ENCODE data around the gene CDKN1A.
"Not testable (repeated sequence)": the region's sequence is repeated elsewhere in the genome, so short reads cannot be mapped to it uniquely, and the experiment has no call there.

The CDKN1A gene

DNA sequence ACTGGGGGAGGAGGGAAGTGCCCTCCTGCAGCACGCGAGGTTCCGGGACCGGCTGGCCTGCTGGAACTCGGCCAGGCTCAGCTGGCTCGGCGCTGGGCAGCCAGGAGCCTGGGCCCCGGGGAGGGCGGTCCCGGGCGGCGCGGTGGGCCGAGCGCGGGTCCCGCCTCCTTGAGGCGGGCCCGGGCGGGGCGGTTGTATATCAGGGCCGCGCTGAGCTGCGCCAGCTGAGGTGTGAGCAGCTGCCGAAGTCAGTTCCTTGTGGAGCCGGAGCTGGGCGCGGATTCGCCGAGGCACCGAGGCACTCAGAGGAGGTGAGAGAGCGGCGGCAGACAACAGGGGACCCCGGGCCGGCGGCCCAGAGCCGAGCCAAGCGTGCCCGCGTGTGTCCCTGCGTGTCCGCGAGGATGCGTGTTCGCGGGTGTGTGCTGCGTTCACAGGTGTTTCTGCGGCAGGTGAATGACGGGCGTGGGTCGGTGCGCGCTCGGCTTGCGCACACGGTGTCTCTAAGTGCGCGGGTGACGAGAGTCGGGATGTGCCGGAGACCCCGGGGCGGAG lies at the start of gene CDKN1A:
Gene CDKN1A, plus strand, starts transcription at position 227 of the 555 bp plus-strand sequence. CDS start 5,388 bp downstream, outside the sequence.
- peak; percentile 75 for DNase-seq

DNA sequence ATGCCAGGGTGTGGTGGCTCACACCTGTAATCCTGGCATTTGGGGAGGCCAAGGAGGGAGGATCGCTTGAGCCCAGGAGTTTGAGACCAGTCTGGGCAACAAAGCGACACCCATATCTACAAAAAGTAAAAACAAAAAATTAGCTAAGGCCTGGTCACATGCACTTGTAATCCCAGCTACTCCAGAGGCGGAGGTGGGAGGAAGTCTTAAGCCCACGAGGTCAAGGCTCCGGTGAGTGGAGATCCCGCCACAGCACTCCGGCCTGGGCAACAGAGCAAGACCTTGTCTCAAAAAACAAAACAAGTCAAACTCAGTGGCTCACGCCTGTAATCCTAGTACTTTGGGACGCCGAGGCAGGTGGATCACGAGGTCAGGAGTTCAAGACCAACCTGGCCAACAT lies 48.7 kb upstream of the CDKN1A start:
- no peak for DNase-seq

DNA sequence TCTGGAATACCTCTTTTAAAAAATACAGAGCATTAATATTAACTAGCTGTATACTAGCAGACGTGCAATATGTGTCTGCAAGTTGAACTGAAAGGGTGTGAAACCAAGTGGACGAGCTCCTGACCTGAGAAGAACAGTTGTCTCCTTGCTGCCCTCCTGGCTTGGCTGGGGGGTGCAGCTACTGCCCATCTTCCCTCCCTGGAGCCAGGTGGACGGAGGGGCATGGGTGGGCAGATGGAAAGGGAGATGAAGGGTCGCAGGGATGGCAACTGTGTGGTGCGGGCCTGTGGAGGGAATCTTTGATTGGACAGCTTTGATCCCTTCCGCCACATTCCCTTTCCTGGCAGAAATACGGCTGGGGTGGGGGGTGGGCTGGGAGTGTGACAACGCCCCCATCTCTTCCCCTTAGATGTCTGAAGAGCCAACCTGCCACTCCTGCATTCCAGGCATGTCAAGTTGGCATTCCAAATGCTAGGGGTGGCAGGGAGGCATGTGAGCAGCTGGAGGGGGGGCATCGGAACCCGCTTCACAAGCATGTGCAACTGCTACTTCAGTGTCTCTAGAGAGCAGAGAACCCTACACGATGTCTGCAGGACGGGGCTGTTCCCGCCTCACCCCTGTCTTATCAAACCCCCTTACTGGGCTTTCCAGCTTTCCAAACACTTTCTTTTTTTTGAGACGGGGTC lies 47.0 kb upstream of the CDKN1A start:
- no peak for DNase-seq

DNA sequence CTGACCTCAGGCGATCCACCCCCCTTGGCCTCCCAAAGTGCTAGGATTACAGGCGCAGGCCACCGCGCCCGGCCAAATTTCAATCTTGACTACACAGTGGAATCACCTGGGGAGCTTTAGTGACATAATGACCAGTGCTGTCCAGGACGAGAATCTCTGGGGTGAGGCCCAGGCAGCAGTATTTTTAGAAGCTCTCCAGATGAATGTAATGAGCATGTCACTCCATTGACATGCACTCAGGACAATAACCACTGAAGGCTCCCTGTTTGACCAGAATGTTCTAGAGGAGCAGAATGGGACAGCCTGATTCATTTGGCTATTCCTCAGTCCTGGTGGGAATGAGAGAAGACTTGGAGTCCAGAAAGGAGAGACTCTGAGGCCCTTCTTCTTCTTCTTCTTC lies 45.1 kb upstream of the CDKN1A start:
- DNase-seq: no peak

DNA sequence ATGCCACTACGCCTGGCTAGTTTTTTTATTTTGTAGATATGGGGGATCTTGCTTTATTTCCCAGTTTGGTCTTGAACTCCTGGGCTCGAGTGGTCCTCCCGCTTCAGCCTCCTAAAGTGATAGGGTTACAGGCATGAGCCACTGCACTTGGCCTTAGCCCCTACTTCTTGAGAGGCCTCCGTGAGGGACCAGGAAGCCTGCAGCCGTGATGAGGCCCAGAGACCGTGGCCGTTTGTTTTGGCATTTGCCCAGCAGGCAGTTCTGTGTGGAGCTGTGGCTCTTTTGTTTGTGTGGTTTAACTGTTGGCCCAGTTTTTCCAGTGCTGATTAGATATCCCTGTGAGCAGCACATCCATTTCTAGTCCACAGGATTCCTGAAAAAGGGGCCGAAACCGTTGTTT lies 44.6 kb upstream of the CDKN1A start:
- DNase-seq: no peak

DNA sequence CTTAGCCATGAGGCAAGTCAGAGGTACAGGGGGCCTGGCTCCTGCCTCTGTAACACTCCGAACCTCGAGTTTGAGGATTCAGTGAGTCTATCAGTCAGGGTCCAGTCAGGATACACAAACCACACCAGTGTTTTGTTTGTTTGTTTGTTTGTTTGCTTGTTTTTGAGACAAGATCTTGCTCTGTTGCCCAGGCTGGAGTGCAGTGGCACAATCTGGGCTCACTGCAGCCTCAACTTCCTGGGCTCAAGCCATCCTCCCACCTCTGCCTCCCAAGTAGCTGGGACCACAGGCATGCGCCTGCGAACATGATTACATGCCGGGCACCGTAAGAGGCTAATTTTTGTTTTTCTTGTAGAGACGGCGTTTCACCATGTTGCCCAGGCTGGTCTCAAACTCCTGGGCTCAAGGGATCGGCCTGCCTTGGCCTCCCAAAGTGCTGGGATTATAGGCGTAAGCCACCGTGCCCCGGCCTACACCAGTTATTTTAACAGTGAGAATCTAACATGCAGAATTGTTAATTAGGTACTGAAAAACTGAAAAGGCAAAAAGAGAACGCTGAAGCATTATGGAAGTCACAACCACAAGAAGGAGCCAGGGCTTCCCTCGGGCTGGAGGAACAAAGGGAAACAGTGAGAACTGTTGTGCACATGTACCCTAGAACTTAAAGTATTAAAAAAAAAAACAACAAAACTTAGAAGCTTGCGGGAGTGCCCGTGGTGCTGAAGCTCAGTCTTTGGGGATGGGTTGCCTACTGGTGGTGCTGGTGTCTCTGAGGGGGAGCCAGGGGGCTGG lies 44.0 kb upstream of the CDKN1A start:
- DNase-seq: no peak

DNA sequence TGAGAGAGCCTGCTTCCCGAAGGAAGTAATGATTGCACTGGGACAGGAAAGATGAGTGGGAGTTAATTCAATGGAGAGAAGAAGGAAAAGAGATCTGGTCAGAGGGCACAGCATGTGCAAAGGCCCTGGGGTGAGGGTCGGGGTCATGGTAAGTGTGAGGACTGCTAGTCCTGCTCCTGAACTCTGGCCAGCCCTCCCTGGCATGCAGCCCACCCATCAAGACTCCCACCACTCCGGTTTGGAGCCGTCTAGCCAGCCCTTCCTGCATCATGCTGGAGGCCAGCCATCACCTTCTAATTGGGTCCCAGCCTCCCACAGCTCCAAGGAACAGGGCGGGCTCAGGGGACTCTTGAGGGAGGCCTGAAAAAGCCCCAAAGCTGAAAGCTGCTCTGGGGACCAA lies 42.2 kb upstream of the CDKN1A start:
- DNase-seq: no peak

DNA sequence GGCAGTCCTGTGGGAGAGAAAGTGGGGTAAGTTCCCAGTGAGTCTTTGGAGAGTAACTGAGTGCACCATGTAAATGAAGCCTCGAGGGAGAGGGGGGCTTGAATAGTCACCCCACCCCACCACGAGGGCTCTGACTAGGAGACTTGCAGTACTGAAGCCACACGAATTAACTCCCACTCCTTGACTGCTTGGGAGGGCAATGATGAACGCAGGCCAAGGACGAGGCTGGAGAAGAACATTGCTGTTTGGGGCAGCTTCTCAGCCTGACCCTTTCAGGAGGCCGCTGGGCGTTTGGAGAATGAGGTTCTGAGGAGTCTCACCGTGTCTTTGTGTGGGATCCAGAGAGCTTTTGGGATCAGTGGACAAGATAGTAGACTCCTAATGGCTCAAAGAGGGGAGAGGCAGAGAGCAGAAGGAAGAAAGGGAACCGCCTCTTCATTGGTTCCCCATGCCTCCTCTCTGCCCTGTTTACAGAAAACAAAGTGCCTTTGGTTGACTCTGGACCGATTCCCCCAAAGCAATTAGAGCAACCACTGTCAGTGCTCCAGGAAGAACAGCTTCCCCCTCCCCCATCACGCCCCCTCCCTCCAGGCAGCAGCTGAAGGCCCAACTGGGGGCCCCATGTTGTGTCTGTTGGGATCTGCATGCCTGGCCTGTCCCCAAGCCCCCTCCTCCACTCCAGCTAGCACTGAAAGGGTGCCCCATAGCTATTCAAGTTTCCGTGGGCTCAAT lies 41.7 kb upstream of the CDKN1A start:
- no peak for DNase-seq

DNA sequence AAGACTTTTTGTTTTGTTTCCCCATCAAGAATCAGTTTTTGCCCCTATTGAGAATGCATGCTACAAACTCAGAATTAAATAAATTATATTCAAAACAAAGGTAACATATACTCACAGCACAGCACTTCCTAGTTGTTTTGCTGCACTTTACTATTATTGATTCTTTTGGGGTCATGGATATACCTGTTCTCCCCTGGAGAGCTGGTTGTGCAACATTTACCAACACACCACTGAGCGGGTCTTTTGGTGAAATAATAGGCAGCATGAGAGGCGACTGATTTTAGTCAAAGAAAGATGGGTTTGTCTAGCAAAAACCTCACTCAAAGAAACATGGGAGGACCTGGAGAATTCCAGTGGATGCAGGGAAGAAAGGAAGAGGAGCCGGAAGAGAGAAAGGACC lies 39.9 kb upstream of the CDKN1A start:
- DNase-seq: no peak

DNA sequence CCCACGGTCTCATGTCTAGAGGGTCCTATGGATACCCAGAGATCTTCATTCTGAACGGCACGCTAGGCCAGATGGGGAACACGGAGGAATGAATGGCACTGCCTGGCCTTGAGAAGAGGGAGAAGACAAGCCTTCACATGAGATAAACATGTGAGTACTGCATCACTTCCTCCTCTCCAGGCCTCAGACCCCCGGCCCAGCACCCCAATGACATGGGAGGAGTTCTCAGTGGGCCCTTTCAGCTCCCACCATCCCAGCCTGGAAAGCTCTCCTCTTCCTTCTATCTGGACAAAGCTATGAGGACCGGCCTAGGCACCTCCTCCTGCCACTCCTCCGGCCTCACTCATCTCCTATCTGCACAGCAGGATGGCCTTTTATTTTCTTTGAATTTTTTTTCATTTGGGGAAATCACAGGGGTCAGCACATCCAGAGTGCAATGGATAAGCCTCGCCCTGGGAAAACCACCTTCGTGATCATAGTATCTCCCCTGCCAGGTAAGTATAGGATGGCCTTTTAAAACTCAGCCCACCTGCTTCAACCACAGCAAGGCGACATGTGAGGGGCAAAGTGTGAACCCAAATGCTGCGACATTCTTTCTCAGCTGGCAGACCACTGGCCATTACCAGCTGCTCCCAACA lies 39.2 kb upstream of the CDKN1A start:
- DNase-seq: no peak

DNA sequence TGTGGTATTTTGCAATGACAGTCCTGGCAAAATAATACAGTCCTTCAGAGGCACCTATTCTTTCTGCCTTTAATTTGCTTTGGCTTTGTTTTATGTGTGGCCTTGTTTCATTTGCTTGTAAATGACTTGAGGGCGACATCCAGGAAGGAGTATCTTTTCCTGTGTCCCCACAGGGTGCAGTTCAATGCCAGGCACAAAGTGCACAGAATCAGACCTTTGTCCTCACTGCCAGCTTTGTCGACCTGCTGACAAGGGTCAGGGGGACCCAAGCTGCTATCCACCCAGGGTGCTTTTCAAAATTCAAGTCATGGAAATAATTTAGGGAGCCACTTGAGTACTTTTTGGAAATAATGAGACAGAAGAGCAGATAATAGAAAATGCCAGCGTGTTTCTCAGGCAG lies 37.0 kb upstream of the CDKN1A start:
- DNase-seq: no peak

DNA sequence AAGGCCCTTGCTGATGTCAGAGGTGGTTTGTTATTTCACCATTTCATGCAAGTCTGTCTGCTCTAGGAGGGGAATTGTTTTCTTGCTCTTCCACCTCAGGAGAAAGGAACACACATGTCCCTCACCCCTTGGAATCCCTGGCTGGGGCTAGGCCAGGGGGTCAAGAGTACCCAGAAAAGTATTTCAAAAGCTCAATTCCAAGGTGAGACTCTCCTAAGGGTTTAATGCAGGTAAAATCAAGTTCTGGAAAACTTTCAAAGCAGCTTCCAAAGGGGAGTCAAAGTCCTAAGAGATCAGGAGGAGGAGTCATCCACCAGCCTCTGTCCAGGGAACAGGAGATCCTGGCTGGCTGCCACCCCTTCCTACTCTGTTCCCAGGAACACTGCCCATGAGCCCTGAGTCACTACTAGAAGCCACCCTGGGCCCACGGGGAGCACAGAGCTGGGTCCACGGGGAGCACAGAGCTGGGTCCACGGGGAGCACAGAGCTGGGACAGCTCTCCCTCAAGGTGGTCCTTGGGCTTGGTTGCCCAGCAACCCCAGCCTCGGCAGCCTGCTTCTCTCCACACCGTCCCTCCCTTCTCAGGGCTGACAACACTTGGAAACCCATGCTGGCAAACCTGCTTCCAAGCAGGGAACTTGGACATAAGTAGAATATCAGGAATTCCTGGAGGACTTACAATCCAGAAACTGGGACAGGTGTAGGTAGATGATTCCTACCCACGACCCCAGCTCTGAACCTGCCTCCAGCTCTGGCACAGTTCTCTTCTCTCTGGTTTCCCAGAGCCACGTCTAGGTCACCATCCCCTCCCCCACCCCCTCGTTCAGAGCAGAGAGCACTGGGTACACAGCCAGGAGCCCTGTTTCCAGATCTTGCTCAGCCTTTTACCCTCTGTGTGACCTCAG lies 35.3 kb upstream of the CDKN1A start:
- no peak for DNase-seq

DNA sequence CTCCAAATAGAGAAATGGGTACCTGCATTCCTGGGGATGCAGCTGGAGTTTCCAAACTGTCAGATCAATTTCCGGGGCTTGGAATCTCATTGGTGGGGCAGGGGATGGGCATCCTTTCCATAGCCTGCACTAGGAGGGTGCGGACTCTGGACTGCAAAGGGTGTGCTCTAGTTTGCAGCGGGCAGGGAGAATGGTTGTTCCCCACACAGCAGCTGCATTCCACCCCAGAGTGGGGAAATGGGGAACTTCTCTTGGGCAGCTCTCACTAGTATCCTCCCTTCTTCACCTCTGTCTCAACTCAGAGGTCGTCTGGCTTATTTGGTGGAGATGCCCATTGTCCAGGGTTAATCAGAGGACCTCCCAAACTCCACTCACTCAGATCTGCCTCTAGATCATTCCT lies 34.5 kb upstream of the CDKN1A start:
- no peak for DNase-seq

DNA sequence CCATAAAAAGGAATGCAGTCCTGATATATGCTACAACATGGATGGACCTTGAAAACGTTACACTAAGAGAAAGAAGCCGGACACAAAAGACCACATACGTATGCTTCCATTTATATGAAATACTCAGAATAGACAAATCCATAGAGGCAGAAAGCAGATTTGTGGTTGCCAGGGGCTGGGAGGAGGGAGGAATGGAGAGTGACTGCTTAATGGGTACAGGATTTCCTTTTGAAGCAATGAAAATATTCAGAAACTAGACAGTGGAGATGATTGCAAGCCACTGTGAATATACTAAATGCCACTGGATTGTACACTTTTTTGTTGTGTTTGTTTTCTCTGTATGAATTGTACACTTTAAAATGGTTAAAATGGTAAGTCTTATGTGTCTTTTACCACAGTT lies 29.4 kb upstream of the CDKN1A start:
- no peak for DNase-seq

DNA sequence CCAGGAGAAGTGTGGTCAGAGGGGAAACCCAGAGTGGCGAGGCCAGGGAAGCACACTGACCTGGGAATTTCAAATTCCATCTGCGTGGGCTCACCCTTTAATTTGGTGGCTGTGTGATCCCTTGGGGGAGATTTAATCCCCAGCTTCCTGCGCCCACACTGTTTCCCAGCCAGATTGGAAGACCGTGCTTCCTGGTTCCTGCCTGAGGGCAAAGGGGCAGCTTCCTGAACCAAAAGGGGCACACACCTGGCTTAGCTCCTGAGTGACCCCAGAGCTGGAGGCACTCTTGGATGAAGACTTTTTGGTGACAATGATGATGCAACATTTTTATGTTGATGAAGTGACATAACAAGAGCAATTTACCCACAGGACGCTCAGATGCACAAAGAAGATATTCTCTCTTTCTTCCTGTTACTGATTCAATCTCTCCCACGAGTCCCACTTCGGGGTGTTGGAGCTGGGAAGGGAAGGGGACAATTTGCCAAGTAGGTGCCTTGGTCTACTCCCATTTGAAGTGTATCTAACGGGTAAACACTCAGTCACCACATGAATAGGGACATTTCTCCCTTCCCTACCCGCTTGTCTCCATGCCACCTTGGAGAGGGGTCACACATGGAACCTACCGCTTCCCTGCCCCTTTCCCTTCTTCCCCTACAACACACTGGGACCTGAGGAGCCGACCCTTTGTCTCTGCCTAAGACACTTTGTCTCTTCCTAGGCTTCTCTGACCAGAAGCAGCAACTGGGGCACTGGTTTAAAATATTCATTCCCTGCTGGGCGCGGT lies 28.6 kb upstream of the CDKN1A start:
- DNase-seq: no peak

DNA sequence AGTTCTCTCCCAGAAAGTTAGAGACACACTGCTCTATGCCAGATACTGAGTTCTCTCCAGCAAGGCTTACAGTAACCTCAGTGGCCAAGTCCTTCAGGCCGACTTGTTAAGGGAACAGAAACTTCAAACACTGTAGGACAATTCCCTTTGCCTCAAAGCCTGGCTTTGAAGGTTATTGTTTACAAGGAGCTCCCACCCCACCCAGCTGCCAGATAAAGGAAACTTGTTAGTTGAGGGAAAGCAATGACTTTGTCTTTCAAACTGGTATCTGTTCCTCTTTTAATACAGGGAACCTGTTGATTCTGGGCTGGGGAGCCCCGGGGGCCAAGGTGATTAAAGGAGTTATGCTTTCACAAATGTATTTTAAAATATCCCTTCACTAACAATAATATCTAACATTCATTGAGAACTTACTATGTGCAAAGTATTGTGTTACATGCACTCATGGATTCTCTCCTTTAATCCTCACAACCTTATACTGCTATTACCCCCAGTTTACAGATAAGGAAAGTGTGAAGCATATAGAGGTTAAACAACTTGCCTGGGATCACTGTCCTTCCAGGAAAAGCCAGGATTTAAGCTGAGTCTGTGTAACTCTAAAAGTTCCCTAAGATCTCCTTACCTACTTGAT lies 27.6 kb upstream of the CDKN1A start:
- DNase-seq: no peak

DNA sequence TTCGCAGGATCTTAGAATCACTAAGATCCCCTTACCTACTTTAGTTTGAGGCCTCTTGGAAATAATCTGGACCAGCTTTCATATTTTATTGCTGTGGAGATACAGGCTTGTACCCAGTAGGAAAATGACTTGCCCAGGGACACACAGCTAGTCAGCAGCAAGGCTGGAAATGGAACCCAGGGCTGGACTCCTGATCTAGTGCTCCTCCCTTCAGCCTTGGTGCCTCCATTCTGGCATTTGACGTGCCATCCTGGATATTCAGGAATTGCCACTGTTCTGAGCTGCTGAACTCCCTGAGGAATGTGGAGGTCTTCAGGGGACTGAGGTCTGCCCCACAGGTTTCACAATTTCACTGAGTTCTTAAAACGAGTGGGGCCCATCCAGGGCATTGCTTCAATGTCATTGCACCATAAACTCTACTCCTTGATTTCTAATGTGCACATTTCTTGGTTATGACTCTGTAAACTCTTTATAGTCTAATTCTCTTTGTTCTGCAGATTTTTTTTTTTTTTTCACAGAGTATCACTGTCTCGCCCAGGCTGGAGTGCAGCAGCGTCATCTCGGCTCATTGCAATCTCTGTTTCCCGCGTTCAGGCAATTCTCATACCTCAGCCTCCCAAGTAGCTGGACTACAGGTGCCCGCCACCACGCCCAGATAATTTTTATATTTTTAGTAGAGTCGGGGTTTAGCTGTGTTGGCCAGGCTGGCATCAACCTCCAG lies 26.7 kb upstream of the CDKN1A start:
- DNase-seq: no peak

DNA sequence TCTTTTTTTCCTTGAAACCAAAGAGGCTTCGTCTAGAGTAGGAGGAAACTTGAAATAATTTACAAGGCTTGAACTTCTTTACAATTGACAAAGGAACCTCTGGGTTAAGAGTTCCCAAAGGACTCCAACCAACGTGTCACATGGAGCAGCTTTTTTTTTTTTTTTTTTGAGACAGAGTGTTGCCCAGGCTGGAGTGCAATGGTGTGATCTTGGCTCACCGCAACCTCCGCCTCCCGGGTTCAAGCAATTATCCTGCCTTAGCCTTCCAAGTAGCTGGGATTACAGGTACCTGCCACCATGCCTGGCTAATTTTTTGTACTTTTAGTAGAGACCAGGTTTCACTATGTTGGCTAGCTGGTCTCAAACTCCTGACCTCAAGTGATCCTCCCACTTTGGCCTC lies 24.0 kb upstream of the CDKN1A start:
- DNase-seq: not testable (repeated sequence)

DNA sequence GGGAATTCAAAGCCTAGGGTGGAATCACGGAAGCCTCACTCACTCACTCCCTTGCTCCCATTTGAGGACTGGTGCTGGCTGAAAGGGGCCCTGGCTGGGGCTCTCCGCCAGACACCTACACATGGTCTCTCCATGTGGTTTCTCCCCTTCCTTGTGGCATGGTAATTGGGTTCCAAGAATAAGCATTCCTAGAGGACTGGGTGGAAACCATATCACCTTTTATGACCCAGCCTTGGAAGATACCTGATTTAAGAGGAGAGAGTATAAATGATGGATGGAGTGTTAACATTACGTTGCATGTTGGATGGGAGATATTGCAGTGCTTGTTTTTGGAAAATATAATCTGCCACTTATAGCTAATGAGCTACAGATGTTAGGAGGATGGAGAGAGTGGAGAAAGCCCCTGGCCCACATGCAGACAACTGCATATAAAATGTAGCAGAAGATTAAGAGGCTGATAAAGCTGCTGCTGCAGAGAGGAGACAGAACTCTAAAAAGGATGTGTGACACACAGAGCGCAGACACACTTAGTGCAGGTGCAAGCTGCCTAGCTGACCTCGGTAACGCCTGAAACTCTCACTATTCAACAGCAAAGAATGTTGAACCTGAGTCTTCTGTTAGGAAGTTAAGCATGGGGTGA lies 23.3 kb upstream of the CDKN1A start:
- no peak for DNase-seq

Measured in stimulated activated CD4-positive, alpha-beta T cell treated with anti-CD3 and anti-CD28 coated beads, Interleukin-4, amount 100 ng/mL, for 1 hour (primary cell).